Erythroblast (primary cell): ENCODE data around the gene RPS6KA2.
A peak's percentile ranks its signal among the peaks of the same experiment; 100 is the strongest.
"Not testable (repeated sequence)": the region's sequence is repeated elsewhere in the genome, so short reads cannot be mapped to it uniquely, and the experiment has no call there.

ENCODE experiments used
- DNase-seq, 2 experiments: peaks; one replicate each; lab custom pipeline; 2025; lab: John Stamatoyannopoulos, UW
- GATA1 ChIP-seq: IDR thresholded peaks from 2 replicates; pipeline ENCODE4 v1.6.1; 2011; ENCODE audit warnings: low read depth, mild to moderate bottlenecking, control low read depth, low read length, moderate library complexity
- POLR2A ChIP-seq: IDR thresholded peaks from 2 replicates; pipeline ENCODE4 v1.6.1; 2011; ENCODE audit warnings: mild to moderate bottlenecking, low read length

Gene RPS6KA2

GRCh38 chr6:166408936-166409755, 217.9 kb downstream of the RPS6KA2 start:
- TF ChIP-seq POLR2A (no peak), GATA1 (no peak)
- no peak for DNase-seq

- TF ChIP-seq GATA1 (no peak), POLR2A (no peak)
- DNase-seq, result no peak
Measured at GRCh38 chr6:166406197-166406596, 220.9 kb downstream of the RPS6KA2 start.

DNA sequence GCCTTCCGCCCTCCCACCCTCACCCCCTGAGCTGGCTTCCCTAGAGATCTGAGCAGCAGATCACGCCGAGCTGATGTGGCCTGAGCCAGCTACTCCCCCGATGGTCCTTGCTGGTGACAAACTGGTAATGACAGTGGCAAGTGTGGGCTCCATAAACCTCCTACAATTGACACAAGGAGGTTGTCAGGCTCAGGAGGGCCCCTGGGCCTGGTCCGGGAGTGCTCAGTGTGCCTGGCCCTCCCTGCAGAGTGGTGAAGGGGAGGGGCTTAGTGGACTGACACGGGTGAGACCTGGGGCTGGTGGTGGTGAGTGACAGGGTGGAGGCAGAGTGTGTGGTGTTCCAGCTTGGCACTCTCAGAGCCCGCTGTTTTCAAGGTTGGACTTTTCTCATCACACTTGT, 221.7 kb downstream of the RPS6KA2 start:
- TF ChIP-seq POLR2A (no peak), GATA1 (no peak)
- no peak for DNase-seq

DNA sequence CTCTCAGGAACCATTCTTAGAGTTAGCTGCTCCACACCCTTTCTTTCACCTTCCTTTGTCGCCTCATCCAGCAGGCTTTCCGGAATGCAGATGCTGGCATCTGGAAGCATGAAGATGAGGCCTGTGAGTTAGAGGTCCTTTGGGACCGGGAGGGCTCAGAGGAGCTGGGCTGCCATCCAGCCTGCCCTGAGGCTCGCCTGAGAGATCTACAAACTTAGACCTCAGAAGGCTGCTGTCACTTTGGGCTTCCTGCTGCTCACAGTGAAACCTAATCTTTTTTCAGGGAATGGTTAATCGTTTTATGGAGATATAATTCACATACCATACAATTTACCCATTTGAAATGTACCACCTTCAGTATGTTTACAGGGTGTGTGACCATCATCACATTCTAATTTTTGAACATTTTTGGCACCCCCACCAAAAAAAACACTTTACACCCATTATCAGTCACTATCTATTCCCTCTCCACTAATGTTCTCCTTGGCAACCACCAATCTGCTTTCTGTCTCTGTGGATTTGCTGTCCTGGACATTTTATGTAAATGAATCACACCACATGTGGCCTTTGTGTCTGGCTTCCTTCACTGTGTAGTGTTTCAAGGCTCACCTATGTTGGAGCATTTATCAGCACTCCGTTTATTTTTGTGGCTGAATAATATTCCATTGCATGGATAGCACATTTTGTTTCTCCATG, 224.3 kb downstream of the RPS6KA2 start:
- no peak for DNase-seq
- no peak for TF ChIP-seq POLR2A

DNA sequence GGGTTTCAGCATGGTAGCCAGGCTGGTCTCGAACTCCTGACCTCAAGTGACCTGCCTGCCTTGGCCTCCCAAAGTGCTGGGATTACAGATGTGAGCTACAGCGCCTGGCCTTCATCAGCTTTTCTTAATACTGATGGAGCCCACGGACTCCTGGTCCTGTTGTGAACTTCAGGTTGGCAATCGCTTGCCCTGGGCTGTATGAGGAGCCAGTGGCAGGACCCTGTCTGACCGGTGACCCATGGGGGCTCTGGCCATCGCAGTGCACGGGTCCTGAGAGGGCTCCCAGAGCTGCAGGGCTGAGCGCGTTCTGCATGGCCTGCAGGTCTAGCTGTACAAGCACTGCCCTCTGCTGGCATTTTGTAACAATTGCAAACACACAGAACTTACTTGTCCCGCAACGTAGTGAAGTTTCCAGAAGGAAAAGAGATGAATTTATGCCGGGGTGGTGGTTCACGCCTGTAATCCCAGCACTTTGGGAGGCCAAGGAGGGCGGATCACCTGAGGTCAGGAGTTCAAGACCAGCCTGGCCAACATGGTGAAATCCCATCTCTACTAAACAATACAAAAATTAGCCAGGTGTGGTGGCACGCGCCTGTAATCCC, 226.3 kb downstream of the RPS6KA2 start:
- DNase-seq, result peak; percentile 71 to 80

GRCh38 chr6:166400181-166400580, 226.9 kb downstream of the RPS6KA2 start:
- TF ChIP-seq POLR2A (no peak), GATA1 (no peak)
- no peak for DNase-seq

DNA sequence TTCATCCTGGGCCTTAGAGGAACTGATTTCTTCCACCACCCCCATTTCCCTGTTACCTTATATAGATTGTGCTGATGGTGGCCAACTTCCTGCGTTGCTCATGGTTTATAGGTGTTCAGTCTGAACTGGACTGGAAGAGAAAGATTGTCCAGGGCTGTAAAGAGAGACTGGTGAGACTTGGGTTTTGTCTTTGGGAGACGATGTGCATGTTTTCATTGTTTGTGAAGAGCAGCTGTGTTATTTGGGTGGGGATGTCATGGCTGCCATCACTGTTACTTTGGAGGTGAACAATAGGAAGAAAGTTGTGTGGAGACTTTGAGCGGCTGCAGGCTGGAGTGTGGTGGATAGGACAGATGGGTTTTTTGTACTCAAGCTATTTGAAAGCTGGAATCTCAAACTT, 228.7 kb downstream of the RPS6KA2 start:
- TF ChIP-seq POLR2A, result no peak
- TF ChIP-seq GATA1, result no peak
- DNase-seq, result no peak

- no peak for TF ChIP-seq GATA1
- TF ChIP-seq POLR2A, result no peak
- DNase-seq, result no peak
Measured at GRCh38 chr6:166397849-166398248, 229.2 kb downstream of the RPS6KA2 start.

GRCh38 chr6:166395778-166396177, 231.3 kb downstream of the RPS6KA2 start:
- no peak for DNase-seq
- TF ChIP-seq POLR2A (no peak), GATA1 (no peak)

DNA sequence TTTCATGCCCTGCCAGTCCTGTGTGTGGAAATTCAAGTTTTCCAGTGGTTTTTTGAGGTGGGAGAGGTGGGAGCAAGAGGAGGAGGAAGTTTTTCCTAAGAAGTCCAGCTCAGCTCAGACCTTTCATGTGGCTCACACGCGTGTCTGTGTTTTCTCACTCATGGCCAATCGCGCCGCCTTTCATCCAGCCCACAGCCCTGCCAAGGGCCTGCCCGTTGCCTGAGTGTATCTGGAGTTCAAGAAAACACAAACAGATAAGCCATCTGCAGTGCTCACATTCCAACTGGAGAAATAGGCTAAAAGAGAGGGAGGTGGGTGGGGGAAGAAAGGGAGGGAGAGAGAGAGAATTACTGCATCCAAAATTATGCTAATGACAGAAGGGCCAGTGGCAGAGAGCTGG, 231.7 kb downstream of the RPS6KA2 start:
- TF ChIP-seq POLR2A (no peak), GATA1 (no peak)
- no peak for DNase-seq

GRCh38 chr6:166394036-166394892, 232.8 kb downstream of the RPS6KA2 start:
- no peak for DNase-seq
- TF ChIP-seq GATA1 (no peak), POLR2A (no peak)

DNA sequence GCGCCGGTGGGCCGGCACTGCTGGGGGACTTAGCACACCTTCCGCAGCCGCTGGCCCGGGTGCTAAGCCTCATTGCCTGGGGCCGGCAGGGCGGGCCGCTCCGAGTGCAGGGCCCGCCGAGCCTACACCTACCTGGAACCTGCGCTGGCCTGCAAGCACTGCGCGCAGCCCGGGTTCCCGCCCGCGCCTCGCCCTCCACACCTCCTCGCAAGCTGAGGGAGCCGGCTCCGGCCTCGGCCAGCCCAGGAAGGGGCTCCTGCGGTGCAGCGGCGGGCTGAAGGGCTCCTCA, 233.6 kb downstream of the RPS6KA2 start:
- no peak for DNase-seq
- no peak for TF ChIP-seq POLR2A
- no peak for TF ChIP-seq GATA1

GRCh38 chr6:166392755-166393534, 234.1 kb downstream of the RPS6KA2 start:
- not testable (repeated sequence) for DNase-seq

DNA sequence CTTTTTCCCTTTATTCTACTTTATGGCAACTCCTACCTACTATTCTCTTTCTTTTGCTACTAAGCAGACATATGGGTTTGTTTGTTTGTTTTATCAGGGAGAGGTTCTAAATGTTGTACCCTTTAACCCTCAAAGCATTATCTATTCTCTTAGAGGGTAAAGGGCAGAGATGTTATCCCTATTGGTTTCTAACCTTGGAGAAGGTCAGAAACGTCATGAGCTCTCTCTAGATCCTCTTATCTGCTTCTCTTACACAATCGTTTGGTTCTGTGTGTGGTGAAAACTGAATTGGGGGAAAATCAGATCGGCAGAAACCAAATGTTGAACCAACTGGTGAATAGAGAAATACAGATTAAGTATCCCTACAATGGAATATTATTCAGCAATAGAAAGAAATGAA, 237.9 kb downstream of the RPS6KA2 start:
- DNase-seq, result no peak
- TF ChIP-seq GATA1, result no peak
- no peak for TF ChIP-seq POLR2A
